Aorta (tissue), 5 donors: ENCODE results near the gene PRDX2. TPM values are rescaled to one million over a fixed set of nuclear protein-coding genes. Genes with fewer than 3 reads are reported as not detected.

Source experiments
- ATAC-seq: fragments of 200-7000 bp; cut with Tn5 transposase; one replicate; pipeline ENCODE4 v1.9.1; 2022; ENCODE audit warnings: moderate library complexity; ENCODE audit not compliant: low FRiP score
- DNase-seq, 2 donors: peaks; one replicate each; pipeline ENCODE4 v3.0.0-alpha.2; 2020
- H3K27ac ChIP-seq, 2 donors: one replicate each; pipeline ENCODE4 v1.5.1; 2013; ENCODE audit warnings: low read length in 2 of 2, mild to moderate bottlenecking in 2 of 2, moderate library complexity in 2 of 2, control low read depth in 1 of 2, inconsistent platforms in 1 of 2, low read depth in 1 of 2
- H3K27me3 ChIP-seq, 2 donors: one replicate each; pipeline ENCODE4 v1.6.1; 2013; ENCODE audit warnings: control low read depth in 1 of 2, low read length in 1 of 2, mild to moderate bottlenecking in 1 of 2, moderate library complexity in 1 of 2; ENCODE audit not compliant: insufficient read depth in 2 of 2, control insufficient read depth in 1 of 2
- H3K36me3 ChIP-seq, 2 donors: one replicate each; pipeline ENCODE4 v1.6.1; 2013; ENCODE audit warnings: control low read depth in 1 of 2, low read length in 1 of 2, mild to moderate bottlenecking in 1 of 2; ENCODE audit not compliant: insufficient read depth in 2 of 2, control insufficient read depth in 1 of 2
- H3K4me1 ChIP-seq, 2 donors: one replicate each; pipeline ENCODE4 v1.6.1; 2013; ENCODE audit warnings: low read length in 2 of 2, control low read depth in 1 of 2, mild to moderate bottlenecking in 1 of 2, moderate library complexity in 1 of 2; ENCODE audit not compliant: insufficient read depth in 2 of 2, control insufficient read depth in 1 of 2
- H3K4me3 ChIP-seq, 2 donors: one replicate each; pipeline ENCODE4 v1.5.1; 2013; ENCODE audit warnings: low read length in 2 of 2, control low read depth in 1 of 2, mild to moderate bottlenecking in 1 of 2
- H3K9me3 ChIP-seq: one replicate; pipeline ENCODE4 v1.6.1; 2013; ENCODE audit warnings: mild to moderate bottlenecking, low read length; ENCODE audit not compliant: control insufficient read depth
- WGBS, 2 donors: extraction: QIAGEN DNeasy Blood & Tissue Kit; methylation state at CpG; one replicate each; pipeline ENCODE4 v1.1.7; 2013; 5-methylcytosine and 5-hydroxymethylcytosine counted together
- intact Hi-C, 2 donors: fragments of 100-400 bp; cut with DNase I; formaldehyde crosslinking; loops; one replicate each; pipeline versions ENCODE4 v1.14.2 to v1.15.0; 2022
- polyA plus RNA-seq, 2 donors: library from polyadenylated mRNA; stranded (reverse); fragments of 200-250 nt; gene quantifications; one replicate each; pipeline ENCODE4 v1.2.3, GENCODE V29; 2013
- total RNA-seq, 2 donors: library from RNA; stranded (reverse); fragmentation: NEBNext Ultra II Directional; extraction: Animal tissue kit (Norgen Biotek cat#: 25700); gene quantifications; one replicate each; pipeline ENCODE4 v1.2.1, GENCODE V29; 2021
- donor health status: healthy with polysubstance abuse.
- donor health status: Bipolar disorder and iron deficiency.
- donor health status: DM: no; HTN: no; CAD: no.
- donor health status: DM: no; HTN: no; CAD: no.
- donor health status: DM: yes; HTN: yes; CAD: no.

The PRDX2 gene
- total and polyA plus RNA-seq, 4 donors = 90.5 to 202 (median 135) TPM

- WGBS, 2 donors = 23 to 24% methylated on average over 43 of the region's 43 CpGs
- no peak overlapping the region for H3K4me3 ChIP-seq
- ATAC-seq (no peak), DNase-seq (no peak)
- no peaks in the 10 kb centered on the region for H3K4me1 ChIP-seq
- no peaks in the 10 kb centered on the region for H3K27me3 ChIP-seq
- no peaks in the 10 kb centered on the region for H3K9me3 ChIP-seq
- no peaks in the 10 kb centered on the region for H3K36me3 ChIP-seq
- intact Hi-C loops = loop anchor here (5.0 to 10.0 kb wide), 2 partner anchors 33 to 166 kb away; partner anchors contain the start of gene RNASEH2A (in 1 of the 2)
- no peak overlapping the region for H3K27ac ChIP-seq
These were observed 38.8 kb upstream of the PRDX2 start for GRCh38 chr19:12840091-12841079.

- Histone ChIP-seq H3K27me3 (no peaks in the 10 kb centered on the region), H3K4me3 (no peak overlapping the region), H3K9me3 (no peaks in the 10 kb centered on the region), H3K4me1 (no peaks in the 10 kb centered on the region), H3K36me3 (no peaks in the 10 kb centered on the region), H3K27ac (no peak overlapping the region)
- 21% methylated on average over 21 of the region's 21 CpGs for WGBS, 2 donors
- intact Hi-C loops = no loop called here
- DNase-seq (no peak), ATAC-seq (no peak)
These were observed 37.5 kb upstream of the PRDX2 start for GRCh38 chr19:12838886-12839756.

GRCh38 chr19:12838182-12838885 lies 36.7 kb upstream of the PRDX2 start, which contains the start of gene MAST1:
Gene MAST1, plus strand, starts transcription at chr19:12838515. Its CDS starts 58 bp downstream, at chr19:12838573.
- ATAC-seq = no peak
- H3K4me1 ChIP-seq = no peaks in the 10 kb centered on the region
- intact Hi-C loops = no loop called here

GRCh38 chr19:12837225-12837624 lies 35.6 kb upstream of the PRDX2 start:
- ATAC-seq = no peak

More at GRCh38 chr19:12838182-12838885, 36.7 kb upstream of the PRDX2 start, which contains the start of gene MAST1:
- DNase-seq = no peak
- 0 to 1% methylated on average over 31 to 69 of the region's 69 CpGs for WGBS, 2 donors
- H3K36me3 ChIP-seq = no peaks in the 10 kb centered on the region
- H3K27ac ChIP-seq = no peak within 1 kb of the TSS
- no peaks in the 10 kb centered on the region for H3K27me3 ChIP-seq
- no peaks in the 10 kb centered on the region for H3K9me3 ChIP-seq
- H3K4me3 ChIP-seq = no peak within 1 kb of the TSS

GRCh38 chr19:12836529-12836863 lies 34.9 kb upstream of the PRDX2 start:
- no peaks in the 10 kb centered on the region for H3K4me1 ChIP-seq

More at GRCh38 chr19:12837225-12837624, 35.6 kb upstream of the PRDX2 start:
- intact Hi-C loops = no loop called here
- no peak for DNase-seq
- no peaks in the 10 kb centered on the region for H3K36me3 ChIP-seq
- H3K4me3 ChIP-seq = no peak overlapping the region
- H3K27me3 ChIP-seq = no peaks in the 10 kb centered on the region
- H3K4me1 ChIP-seq = no peaks in the 10 kb centered on the region
- 73 to 81% methylated on average over 4 of the region's 4 CpGs for WGBS, 2 donors
- no peak overlapping the region for H3K27ac ChIP-seq
- H3K9me3 ChIP-seq = no peaks in the 10 kb centered on the region

GRCh38 chr19:12834976-12835757 lies 33.6 kb upstream of the PRDX2 start:
- intact Hi-C loops = no loop called here
- H3K4me1 ChIP-seq = no peaks in the 10 kb centered on the region
- H3K27me3 ChIP-seq = no peaks in the 10 kb centered on the region
- ATAC-seq = no peak
- WGBS, 2 donors = 6 to 7% methylated on average over 39 of the region's 39 CpGs
- H3K27ac ChIP-seq = no peak overlapping the region
- H3K9me3 ChIP-seq = no peaks in the 10 kb centered on the region
- H3K4me3 ChIP-seq = no peak overlapping the region
- H3K36me3 ChIP-seq = no peaks in the 10 kb centered on the region
- DNase-seq = no peak

More at GRCh38 chr19:12836529-12836863, 34.9 kb upstream of the PRDX2 start:
- ATAC-seq (no peak), DNase-seq (no peak)
- Histone ChIP-seq H3K27me3 (no peaks in the 10 kb centered on the region), H3K36me3 (no peaks in the 10 kb centered on the region), H3K27ac (no peak overlapping the region), H3K4me3 (no peak overlapping the region), H3K9me3 (no peaks in the 10 kb centered on the region)
- 10 to 11% methylated on average over 6 of the region's 6 CpGs for WGBS, 2 donors
- intact Hi-C loops = no loop called here

GRCh38 chr19:12834566-12834943 lies 33.0 kb upstream of the PRDX2 start, which contains the start of gene RTBDN:
Gene RTBDN, minus strand, starts transcription at chr19:12834579. Its CDS starts 4,600 bp downstream, at chr19:12829979.
- Histone ChIP-seq H3K4me1 (no peaks in the 10 kb centered on the region), H3K27ac (no peak within 1 kb of the TSS), H3K27me3 (no peaks in the 10 kb centered on the region), H3K36me3 (no peaks in the 10 kb centered on the region), H3K9me3 (no peaks in the 10 kb centered on the region), H3K4me3 (peak within 1 kb of the TSS in 1 of 2 donors; percentile 21)
- ATAC-seq (no peak), DNase-seq (no peak)
- intact Hi-C loops = no loop called here
- WGBS, 2 donors = 5 to 7% methylated on average over 20 of the region's 20 CpGs
